Smooth muscle cell (in vitro differentiated cells): Measurements from ENCODE around the gene NTSR1. TPM values are rescaled to one million over a fixed set of nuclear protein-coding genes. Genes with fewer than 3 reads are reported as not detected.

Experiments used
- DNase-seq: peaks from one replicate; lab custom pipeline; 2025; ENCODE audit not compliant: unreplicated experiment; lab: John Stamatoyannopoulos, UW
- H2AFZ ChIP-seq: fragments of 200-600 bp; sonication (generic); 2 replicates; pipeline ENCODE4 v1.6.0; 2016; ENCODE audit warnings: antibody characterized with exemption, low read depth, mild to moderate bottlenecking
- H3F3A ChIP-seq: fragments of 200-600 bp; sonication (generic); 2 replicates; pipeline ENCODE4 v1.6.0; 2017; ENCODE audit warnings: antibody characterized with exemption, low read depth
- H3K27ac ChIP-seq: fragments of 200-600 bp; sonication (generic); 2 replicates; pipeline ENCODE4 v1.5.1; 2016; ENCODE audit warnings: low read depth, mild to moderate bottlenecking
- H3K27me3 ChIP-seq: fragments of 200-600 bp; sonication (generic); 2 replicates; pipeline ENCODE4 v1.6.1; 2016; ENCODE audit warnings: low read depth, mild to moderate bottlenecking
- H3K36me3 ChIP-seq: fragments of 200-600 bp; sonication (generic); 2 replicates; pipeline ENCODE4 v1.5.1; 2016; ENCODE audit warnings: low read depth
- H3K4me1 ChIP-seq: fragments of 200-600 bp; sonication (generic); 2 replicates; pipeline ENCODE4 v1.5.1; 2016; ENCODE audit warnings: low read depth
- H3K4me2 ChIP-seq: fragments of 200-600 bp; sonication (generic); 2 replicates; pipeline ENCODE4 v1.6.0; 2016; ENCODE audit warnings: mild to moderate bottlenecking
- H3K4me3 ChIP-seq: fragments of 200-600 bp; sonication (generic); 2 replicates; pipeline ENCODE4 v1.5.1; 2016; ENCODE audit warnings: mild to moderate bottlenecking
- H3K79me2 ChIP-seq: fragments of 200-600 bp; sonication (generic); 2 replicates; pipeline ENCODE4 v1.6.0; 2016; ENCODE audit warnings: low read depth, mild to moderate bottlenecking
- H3K9ac ChIP-seq: fragments of 200-600 bp; sonication (generic); 2 replicates; pipeline ENCODE4 v1.6.0; 2016; ENCODE audit warnings: low read depth
- H3K9me3 ChIP-seq: fragments of 200-600 bp; sonication (generic); replicated peaks from 2 replicates; pipeline ENCODE4 v1.5.1; 2016; ENCODE audit warnings: low read depth
- H4K20me1 ChIP-seq: fragments of 200-600 bp; sonication (generic); 2 replicates; pipeline ENCODE4 v1.6.0; 2016; ENCODE audit warnings: low read depth
- WGBS: methylation state at CpG from one replicate; pipeline ENCODE4 v1.1.7; 2016; ENCODE audit warnings: low lambda C conversion rate; 5-methylcytosine and 5-hydroxymethylcytosine counted together
- polyA plus RNA-seq: library from polyadenylated mRNA; unstranded; fragments of >200 nt; fragmentation: Nextera tagmentation; extraction: Ambion mirVana; gene quantifications from 2 replicates; pipeline ENCODE4 v1.2.1, GENCODE V29; 2016
- total RNA-seq: library from RNA; depleted of rRNA; stranded (reverse); fragments of >200 nt; gene quantifications from 2 replicates; pipeline ENCODE4 v1.2.3, GENCODE V29; 2014
- TF ChIP-seq, protein P1 (sequence below): fragments of 200-600 bp; sonication (generic); IDR thresholded peaks from 2 replicates; pipeline ENCODE4 v1.5.1; 2017; ENCODE audit warnings: borderline replicate concordance, mild to moderate bottlenecking, antibody characterized with exemption; ENCODE audit not compliant: insufficient read depth, poor library complexity, severe bottlenecking

The NTSR1 gene
- total and polyA plus RNA-seq, 2 experiments from 2014 or later = 0.09 TPM; not detected in 1

DNA sequence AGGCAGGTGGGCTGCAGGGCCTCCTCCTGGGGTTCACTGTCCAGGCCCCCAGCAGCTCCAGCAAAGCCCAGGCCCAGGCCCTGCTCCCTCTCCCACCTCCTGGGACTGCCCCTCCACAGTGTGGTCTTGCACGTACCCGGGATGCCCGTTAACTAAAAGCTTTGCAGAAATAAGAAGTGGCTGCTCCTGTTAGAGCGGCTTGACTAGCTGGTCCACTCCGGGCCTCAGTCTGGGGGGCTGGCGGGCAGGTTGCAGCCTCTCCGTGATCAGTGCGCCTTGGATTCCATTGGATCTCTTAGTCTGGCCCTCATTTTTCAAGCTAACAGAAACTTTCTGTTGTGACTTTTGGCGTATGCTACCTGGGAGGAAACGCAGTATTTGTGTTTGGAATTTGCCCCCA lies 39.4 kb upstream of the NTSR1 start:
- no peak overlapping the region for H3K9ac ChIP-seq
- DNase-seq = no peak
- H4K20me1 ChIP-seq = no peaks in the 10 kb centered on the region
- TF ChIP-seq, protein P1, sequence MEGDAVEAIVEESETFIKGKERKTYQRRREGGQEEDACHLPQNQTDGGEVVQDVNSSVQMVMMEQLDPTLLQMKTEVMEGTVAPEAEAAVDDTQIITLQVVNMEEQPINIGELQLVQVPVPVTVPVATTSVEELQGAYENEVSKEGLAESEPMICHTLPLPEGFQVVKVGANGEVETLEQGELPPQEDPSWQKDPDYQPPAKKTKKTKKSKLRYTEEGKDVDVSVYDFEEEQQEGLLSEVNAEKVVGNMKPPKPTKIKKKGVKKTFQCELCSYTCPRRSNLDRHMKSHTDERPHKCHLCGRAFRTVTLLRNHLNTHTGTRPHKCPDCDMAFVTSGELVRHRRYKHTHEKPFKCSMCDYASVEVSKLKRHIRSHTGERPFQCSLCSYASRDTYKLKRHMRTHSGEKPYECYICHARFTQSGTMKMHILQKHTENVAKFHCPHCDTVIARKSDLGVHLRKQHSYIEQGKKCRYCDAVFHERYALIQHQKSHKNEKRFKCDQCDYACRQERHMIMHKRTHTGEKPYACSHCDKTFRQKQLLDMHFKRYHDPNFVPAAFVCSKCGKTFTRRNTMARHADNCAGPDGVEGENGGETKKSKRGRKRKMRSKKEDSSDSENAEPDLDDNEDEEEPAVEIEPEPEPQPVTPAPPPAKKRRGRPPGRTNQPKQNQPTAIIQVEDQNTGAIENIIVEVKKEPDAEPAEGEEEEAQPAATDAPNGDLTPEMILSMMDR = no peak
- no peak overlapping the region for H2AFZ ChIP-seq
- H3K27ac ChIP-seq = no peak overlapping the region
- no peaks in the 10 kb centered on the region for H3F3A ChIP-seq
- WGBS = 87% methylated on average over 10 of the region's 10 CpGs
- no peaks in the 10 kb centered on the region for H3K9me3 ChIP-seq
- H3K79me2 ChIP-seq = no peaks in the 10 kb centered on the region
- no peaks in the 10 kb centered on the region for H3K4me1 ChIP-seq
- H3K27me3 ChIP-seq = no peaks in the 10 kb centered on the region
- no peak overlapping the region for H3K4me3 ChIP-seq
- H3K36me3 ChIP-seq = no peaks in the 10 kb centered on the region
- H3K4me2 ChIP-seq = no peak overlapping the region

DNA sequence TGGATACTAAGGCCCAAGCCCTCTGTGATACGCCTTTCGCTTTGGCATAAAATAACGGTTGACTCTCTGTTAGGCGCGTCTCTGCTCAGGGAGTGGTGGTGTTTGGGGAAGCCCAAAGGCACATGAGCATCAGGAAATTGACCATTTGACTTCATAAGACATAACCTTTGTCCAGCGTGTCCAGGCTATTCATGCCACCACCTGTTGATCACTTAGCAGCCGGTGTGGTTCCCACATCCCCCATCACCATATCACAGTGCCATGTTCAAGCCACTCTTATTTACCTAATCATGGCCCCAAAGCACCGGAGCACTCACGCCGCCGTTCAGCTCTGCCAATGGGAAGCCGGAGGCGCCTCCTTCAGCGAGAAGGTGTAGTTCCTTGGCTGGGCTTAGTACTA lies 38.5 kb upstream of the NTSR1 start:
- H3K4me1 ChIP-seq = no peaks in the 10 kb centered on the region
- 97% methylated on average over 14 of the region's 14 CpGs for WGBS
- TF ChIP-seq, protein P1 = no peak

DNA sequence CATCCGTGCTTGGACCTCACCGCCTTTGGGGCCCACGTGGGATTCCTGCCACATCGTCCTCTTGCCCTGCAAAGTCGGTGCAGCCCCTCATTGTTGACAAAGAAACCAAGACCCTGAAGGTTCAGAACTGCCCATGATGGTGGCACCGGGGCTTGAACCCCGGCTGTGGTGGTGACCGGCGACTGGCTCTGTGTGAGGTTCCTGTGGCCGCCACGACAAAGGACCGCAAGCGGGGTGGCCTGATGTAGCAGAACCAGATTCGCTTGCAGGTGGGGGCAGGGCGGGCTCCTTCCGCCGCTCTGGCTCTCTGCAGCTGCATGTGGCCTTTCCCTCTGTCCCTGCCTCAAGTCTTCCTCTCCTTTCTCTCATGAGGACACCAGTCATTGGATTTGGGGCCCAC lies 37.6 kb upstream of the NTSR1 start:
- Histone ChIP-seq H3K36me3 (no peaks in the 10 kb centered on the region), H3K4me1 (no peaks in the 10 kb centered on the region), H3K79me2 (no peaks in the 10 kb centered on the region), H3K4me3 (no peak overlapping the region), H3F3A (no peaks in the 10 kb centered on the region), H3K9me3 (no peaks in the 10 kb centered on the region), H3K9ac (no peak overlapping the region), H2AFZ (no peak overlapping the region), H3K27me3 (no peaks in the 10 kb centered on the region), H4K20me1 (no peaks in the 10 kb centered on the region), H3K27ac (no peak overlapping the region), H3K4me2 (no peak overlapping the region)
- WGBS = 92% methylated on average over 17 of the region's 17 CpGs
- no peak for DNase-seq
- TF ChIP-seq, protein P1 = no peak

More for the DNA sequence above, 38.5 kb upstream of the NTSR1 start:
- Histone ChIP-seq H4K20me1 (no peaks in the 10 kb centered on the region), H3K79me2 (no peaks in the 10 kb centered on the region), H3K9ac (no peak overlapping the region), H3K27ac (no peak overlapping the region), H3K27me3 (no peaks in the 10 kb centered on the region), H3K4me2 (no peak overlapping the region), H3F3A (no peaks in the 10 kb centered on the region), H2AFZ (no peak overlapping the region), H3K4me3 (no peak overlapping the region), H3K36me3 (no peaks in the 10 kb centered on the region), H3K9me3 (no peaks in the 10 kb centered on the region)
- no peak for DNase-seq

DNA sequence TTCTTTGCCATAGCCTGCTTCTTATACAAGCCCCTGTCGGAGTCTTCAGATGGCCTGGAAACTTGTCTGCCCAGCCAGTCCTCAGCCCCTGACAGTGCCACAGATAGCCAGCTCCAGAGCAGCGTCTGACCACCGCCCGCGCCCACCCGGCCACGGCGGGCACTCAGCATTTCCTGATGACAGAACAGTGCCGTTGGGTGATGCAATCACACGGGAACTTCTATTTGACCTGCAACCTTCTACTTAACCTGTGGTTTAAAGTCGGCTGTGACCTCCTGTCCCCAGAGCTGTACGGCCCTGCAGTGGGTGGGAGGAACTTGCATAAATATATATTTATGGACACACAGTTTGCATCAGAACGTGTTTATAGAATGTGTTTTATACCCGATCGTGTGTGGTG lies 36.9 kb upstream of the NTSR1 start:
- H3K79me2 ChIP-seq = no peaks in the 10 kb centered on the region
- H2AFZ ChIP-seq = no peak overlapping the region
- no peak overlapping the region for H3K9ac ChIP-seq
- H3K4me3 ChIP-seq = no peak overlapping the region
- no peaks in the 10 kb centered on the region for H3K9me3 ChIP-seq
- H3K4me1 ChIP-seq = no peaks in the 10 kb centered on the region
- WGBS = 92% methylated on average over 15 of the region's 15 CpGs
- H3K27ac ChIP-seq = no peak overlapping the region
- TF ChIP-seq, protein P1 = no peak
- H4K20me1 ChIP-seq = no peaks in the 10 kb centered on the region
- DNase-seq = no peak
- no peaks in the 10 kb centered on the region for H3K36me3 ChIP-seq
- no peaks in the 10 kb centered on the region for H3F3A ChIP-seq
- H3K27me3 ChIP-seq = no peaks in the 10 kb centered on the region
- no peak overlapping the region for H3K4me2 ChIP-seq
